ENCODE measurements around the gene LSP1. TPM values are rescaled to one million over a fixed set of nuclear protein-coding genes. Genes with fewer than 3 reads are reported as not detected.

Gene LSP1
- total and polyA plus RNA-seq, 2 of the 8 experiments (the other 6 are each of a cell fraction or from before 2014, with no cell fraction given), result 0.03 TPM; not detected in 1

DNA sequence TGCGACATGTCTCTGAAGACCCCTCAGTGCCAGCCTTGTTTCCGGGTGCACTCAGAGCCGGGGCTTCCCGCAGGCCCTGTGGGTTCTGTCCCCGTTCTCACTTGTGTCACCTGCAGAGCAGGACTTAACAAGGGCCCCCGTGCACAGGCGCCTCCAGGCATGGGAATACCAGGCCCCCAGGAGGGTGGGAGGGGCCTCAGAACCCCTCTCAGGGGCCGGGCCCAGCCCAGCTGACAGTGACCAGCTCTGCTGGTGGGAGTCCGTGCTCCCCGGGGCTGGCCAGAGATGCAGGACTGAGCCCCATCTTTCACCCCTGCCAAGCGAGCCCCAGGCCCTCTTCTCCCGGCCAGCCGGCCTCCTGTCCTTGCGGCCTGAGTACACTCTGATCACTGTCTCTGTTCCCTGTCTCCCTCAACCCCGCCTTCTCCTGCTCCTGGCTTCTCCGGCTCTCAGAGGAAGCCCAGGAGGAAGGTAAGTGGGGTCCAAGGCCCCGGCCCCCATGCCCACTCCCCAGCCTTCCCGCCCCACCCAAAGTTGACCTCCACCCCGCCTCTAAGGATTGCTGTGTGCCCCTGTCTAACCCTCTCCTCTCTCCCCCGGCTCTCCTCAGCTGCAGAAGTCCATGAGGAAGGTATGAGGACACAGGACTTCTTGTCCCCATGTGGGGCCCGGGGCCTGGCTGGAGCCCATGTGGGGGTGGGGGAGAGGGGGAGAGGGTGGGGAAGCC is 71.9 kb downstream of the LSP1 start:
- TF ChIP-seq TBP (IDR thresholded peaks at IDR 0.05; ENCODE audit: low read depth, low read length) (no peak), KDM1A (IDR thresholded peaks at IDR 0.05; ENCODE audit: borderline replicate concordance, low read length) (no peak)
- WGBS, 2 experiments (ENCODE audit: extremely low coverage in 1 of 2, insufficient coverage in 1 of 2, insufficient read length in 1 of 2, insufficient replicate concordance in 2 of 2, low coverage in 1 of 2, low lambda C conversion rate in 2 of 2, missing lambda C conversion rate in 1 of 2), result 81% methylated on average over 10 of the region's 21 CpGs; no CpG with 5 or more reads in 1 of the 2 experiments
- no peaks in the 10 kb centered on the region for H4K20me1 ChIP-seq (replicated peaks in 1 of 2; ENCODE audit: control insufficient read depth in 1 of 2, insufficient read depth in 2 of 2, low read length in 2 of 2)
- H2BK20ac ChIP-seq (ENCODE audit: low read length), result no peak overlapping the region
- no peaks in the 10 kb centered on the region for H3K36me3 ChIP-seq (ENCODE audit: control insufficient read depth in 2 of 4, insufficient read depth in 4 of 4, low read length in 3 of 4)
- no peak overlapping the region for H3K4me3 ChIP-seq (ENCODE audit: extremely low read depth in 1 of 4, insufficient read depth in 2 of 4, low read depth in 3 of 4, low read length in 4 of 4)
- no peak overlapping the region for H2BK15ac ChIP-seq (ENCODE audit: low read length)
- H3K79me2 ChIP-seq (ENCODE audit: control insufficient read depth in 1 of 2, insufficient read depth in 2 of 2, low read length in 2 of 2), result no peaks in the 10 kb centered on the region
- H4K5ac ChIP-seq (ENCODE audit: insufficient read length, low read depth, low read length), result no peak overlapping the region
- no peak overlapping the region for H2BK12ac ChIP-seq (ENCODE audit: low read depth, low read length)
- H3K23me2 ChIP-seq (ENCODE audit: low read depth, low read length), result no peaks in the 10 kb centered on the region
- no peak overlapping the region for H2BK5ac ChIP-seq (ENCODE audit: low read depth, low read length)
- no peak overlapping the region for H3K27ac ChIP-seq (ENCODE audit: low read depth, low read length)
- FAIRE-seq, result no peak
- H3K4me2 ChIP-seq (ENCODE audit: insufficient read depth in 1 of 2, low read depth in 2 of 2, low read length in 2 of 2), result no peak overlapping the region
- no peak overlapping the region for H3K4ac ChIP-seq (replicated peaks; ENCODE audit: insufficient read length, low read depth, low read length)
- ChIA-PET CTCF (ENCODE audit: partially characterized antibody) (interaction anchor here (1.1 to 1.7 kb wide), 2 partner anchors 11 to 43 kb away, joined by 3 read pairs; no protein-coding TSS in a partner anchor), POLR2A (ENCODE audit: partially characterized antibody) (no interaction called here)
- H4K8ac ChIP-seq (ENCODE audit: extremely low read depth, insufficient read depth, low read length), result no peak overlapping the region
- no peak overlapping the region for H2AK5ac ChIP-seq (ENCODE audit: low read depth, low read length)
- H3K18ac ChIP-seq (ENCODE audit: extremely low read depth, low read length), result no peak overlapping the region
- H2AFZ ChIP-seq (ENCODE audit: low read length), result no peak overlapping the region
- H3K27me3 ChIP-seq (replicated peaks in 1 of 4; ENCODE audit: control insufficient read depth in 3 of 4, extremely low read depth in 1 of 4, insufficient read depth in 3 of 4, low read length in 3 of 4), result no peaks in the 10 kb centered on the region
- H3K56ac ChIP-seq (replicated peaks; ENCODE audit: insufficient read length, low read depth, low read length), result no peak overlapping the region
- H4K91ac ChIP-seq (replicated peaks; ENCODE audit: insufficient read length, low read length), result no peak overlapping the region
- no peak overlapping the region for H3K23ac ChIP-seq (ENCODE audit: insufficient read length)
- H3K9ac ChIP-seq (replicated peaks in 1 of 4; ENCODE audit: extremely low read depth in 1 of 4, low read depth in 3 of 4, low read length in 3 of 4), result no peak overlapping the region
- H3K9me3 ChIP-seq (ENCODE audit: insufficient read depth in 2 of 2, low read depth in 1 of 2, low read length in 1 of 2), result no peaks in the 10 kb centered on the region
- no peaks in the 10 kb centered on the region for H3K79me1 ChIP-seq (ENCODE audit: low read depth, low read length)
- H3K4me1 ChIP-seq (replicated peaks in 1 of 4; ENCODE audit: control insufficient read depth in 3 of 4, insufficient read depth in 4 of 4, low read length in 3 of 4), result peaks cover 0 to 3% (median 0%) of the 10 kb centered on the region in 4 experiments; a peak in 3 of 7 replicates
- H2BK120ac ChIP-seq (replicated peaks; ENCODE audit: low read depth, low read length), result no peak overlapping the region
- no peak overlapping the region for H3K14ac ChIP-seq (ENCODE audit: insufficient read length)
- no peak for DNase-seq (ENCODE audit: low read depth in 1 of 2, low spot score in 2 of 2)

All from H1 (cell line).